Stimulated activated CD8-positive, alpha-beta memory T cell treated with anti-CD3 and anti-CD28 coated beads, Interleukin-2, amount 100 ng/mL, for 48 hours (primary cell): Measurements from ENCODE around the gene NPC1L1.
A peak's percentile ranks its signal among the peaks of the same experiment; 100 is the strongest.

Experiments used
- DNase-seq, 2 donors: peaks; one replicate each; pipeline ENCODE4 v3.0.0-alpha.2; 2020; ENCODE audit warnings: low read depth in 2 of 2

Gene NPC1L1

GRCh38 chr7:44541028-44541869 lies at the start of gene NPC1L1:
Gene NPC1L1, minus strand, starts transcription at chr7:44541330. Its CDS starts 71 bp downstream, at chr7:44541259.
- no peak for DNase-seq

GRCh38 chr7:44590910-44591309 lies 49.8 kb upstream of the NPC1L1 start:
- no peak for DNase-seq

- no peak for DNase-seq
Measured at GRCh38 chr7:44587843-44588711, 46.9 kb upstream of the NPC1L1 start.

- DNase-seq = no peak
Measured at GRCh38 chr7:44583146-44583865, 42.2 kb upstream of the NPC1L1 start.

- peak; percentile 100 for DNase-seq
Measured at GRCh38 chr7:44581879-44582603, 40.9 kb upstream of the NPC1L1 start, which contains the start of gene TMED4. Gene TMED4, minus strand, starts transcription at chr7:44582231. Its CDS starts 25 bp downstream, at chr7:44582206.

GRCh38 chr7:44580945-44581878 lies 40.1 kb upstream of the NPC1L1 start:
- DNase-seq = peak; percentile 22 to 23

- no peak for DNase-seq
Measured at GRCh38 chr7:44576228-44576627, 35.1 kb upstream of the NPC1L1 start.

GRCh38 chr7:44575054-44575453 lies 33.9 kb upstream of the NPC1L1 start:
- DNase-seq = no peak

- no peak for DNase-seq
Measured at GRCh38 chr7:44574287-44574872, 33.2 kb upstream of the NPC1L1 start.

- DNase-seq = peak; percentile 87 to 93
Measured at GRCh38 chr7:44573464-44574286, 32.5 kb upstream of the NPC1L1 start, which contains the start of gene DDX56. Gene DDX56, minus strand, starts transcription at chr7:44573908. Its CDS starts 13 bp downstream, at chr7:44573895.

GRCh38 chr7:44572771-44573170 lies 31.6 kb upstream of the NPC1L1 start:
- DNase-seq = no peak

- no peak for DNase-seq
Measured at GRCh38 chr7:44569959-44570358, 28.8 kb upstream of the NPC1L1 start.

- DNase-seq = no peak
Measured at GRCh38 chr7:44568771-44569560, 27.8 kb upstream of the NPC1L1 start.

GRCh38 chr7:44567884-44568283 lies 26.8 kb upstream of the NPC1L1 start:
- no peak for DNase-seq

GRCh38 chr7:44566680-44567079 lies 25.6 kb upstream of the NPC1L1 start:
- DNase-seq = no peak

GRCh38 chr7:44565795-44566559 lies 24.8 kb upstream of the NPC1L1 start:
- no peak for DNase-seq
